Mucosa of rectum (tissue), 2 donors: ENCODE results near the gene FARP1.

ENCODE experiments used
- H3K27ac ChIP-seq, 2 donors: one replicate each; pipeline ENCODE4 v1.7.0; 2013; ENCODE audit warnings: inconsistent platforms in 2 of 2, low read depth in 2 of 2, low read length in 2 of 2
- H3K27me3 ChIP-seq, 2 donors: one replicate each; pipeline ENCODE4 v1.7.0; 2013; ENCODE audit warnings: low read length in 2 of 2; ENCODE audit not compliant: control insufficient read depth in 2 of 2, insufficient read depth in 2 of 2
- H3K36me3 ChIP-seq, 2 donors: one replicate each; pipeline ENCODE4 v1.7.0; 2013; ENCODE audit warnings: low read length in 2 of 2; ENCODE audit not compliant: control insufficient read depth in 2 of 2, insufficient read depth in 2 of 2
- H3K4me1 ChIP-seq, 2 donors: one replicate each; pipeline ENCODE4 v1.7.0; 2013; ENCODE audit warnings: low read length in 2 of 2, mild to moderate bottlenecking in 1 of 2; ENCODE audit not compliant: control insufficient read depth in 2 of 2, insufficient read depth in 2 of 2
- H3K4me3 ChIP-seq, 2 donors: one replicate each; pipeline ENCODE4 v1.7.0; 2013; ENCODE audit warnings: low read length in 2 of 2
- H3K9ac ChIP-seq, 2 donors: one replicate each; pipeline ENCODE4 v1.7.0; 2013; ENCODE audit warnings: low read length in 2 of 2, low read depth in 1 of 2, mild to moderate bottlenecking in 1 of 2
- H3K9me3 ChIP-seq, 2 donors: one replicate each; pipeline ENCODE4 v1.7.0; 2013; ENCODE audit warnings: low read length in 2 of 2; ENCODE audit not compliant: control insufficient read depth in 2 of 2
- donor health status: healthy.
- donor health status: Normal muscosa, but diverticular disease.

FARP1 gene

GRCh38 chr13:98274921-98275487 is 132.1 kb downstream of the FARP1 start:
- Histone ChIP-seq H3K27ac (no peak overlapping the region), H3K27me3 (no peaks in the 10 kb centered on the region), H3K9ac (no peak overlapping the region), H3K4me3 (no peak overlapping the region), H3K9me3 (no peaks in the 10 kb centered on the region), H3K36me3 (no peaks in the 10 kb centered on the region), H3K4me1 (no peaks in the 10 kb centered on the region)

GRCh38 chr13:98275681-98276171 is 132.8 kb downstream of the FARP1 start:
- H3K9ac ChIP-seq = no peak overlapping the region
- H3K4me1 ChIP-seq = no peaks in the 10 kb centered on the region
- H3K36me3 ChIP-seq = no peaks in the 10 kb centered on the region
- H3K4me3 ChIP-seq = no peak overlapping the region
- no peaks in the 10 kb centered on the region for H3K27me3 ChIP-seq
- H3K27ac ChIP-seq = no peak overlapping the region
- H3K9me3 ChIP-seq = no peaks in the 10 kb centered on the region

- no peaks in the 10 kb centered on the region for H3K27me3 ChIP-seq
- H3K9ac ChIP-seq = no peak overlapping the region
- no peaks in the 10 kb centered on the region for H3K36me3 ChIP-seq
- H3K4me3 ChIP-seq = no peak overlapping the region
- no peaks in the 10 kb centered on the region for H3K4me1 ChIP-seq
- no peak overlapping the region for H3K27ac ChIP-seq
- no peaks in the 10 kb centered on the region for H3K9me3 ChIP-seq
Measured at GRCh38 chr13:98276486-98276885, 133.6 kb downstream of the FARP1 start.

GRCh38 chr13:98278068-98278724 is 135.3 kb downstream of the FARP1 start:
- no peaks in the 10 kb centered on the region for H3K27me3 ChIP-seq
- H3K36me3 ChIP-seq = no peaks in the 10 kb centered on the region
- H3K9me3 ChIP-seq = no peaks in the 10 kb centered on the region
- H3K9ac ChIP-seq = no peak overlapping the region
- H3K4me3 ChIP-seq = no peak overlapping the region
- no peak overlapping the region for H3K27ac ChIP-seq
- H3K4me1 ChIP-seq = no peaks in the 10 kb centered on the region

GRCh38 chr13:98279473-98280175 is 136.7 kb downstream of the FARP1 start:
- no peaks in the 10 kb centered on the region for H3K4me1 ChIP-seq
- H3K27ac ChIP-seq = no peak overlapping the region
- no peak overlapping the region for H3K9ac ChIP-seq
- no peaks in the 10 kb centered on the region for H3K36me3 ChIP-seq
- no peaks in the 10 kb centered on the region for H3K27me3 ChIP-seq
- H3K4me3 ChIP-seq = no peak overlapping the region
- H3K9me3 ChIP-seq = no peaks in the 10 kb centered on the region

- Histone ChIP-seq H3K27me3 (no peaks in the 10 kb centered on the region), H3K9ac (no peak overlapping the region), H3K27ac (no peak overlapping the region)
Measured at GRCh38 chr13:98280176-98280510, 137.2 kb downstream of the FARP1 start.

GRCh38 chr13:98284679-98285078 is 141.8 kb downstream of the FARP1 start:
- H3K36me3 ChIP-seq = no peaks in the 10 kb centered on the region
- no peak overlapping the region for H3K9ac ChIP-seq
- H3K27ac ChIP-seq = no peak overlapping the region
- H3K27me3 ChIP-seq = no peaks in the 10 kb centered on the region
- no peak overlapping the region for H3K4me3 ChIP-seq
- H3K9me3 ChIP-seq = no peaks in the 10 kb centered on the region
- H3K4me1 ChIP-seq = no peaks in the 10 kb centered on the region

More at GRCh38 chr13:98280176-98280510, 137.2 kb downstream of the FARP1 start:
- no peaks in the 10 kb centered on the region for H3K9me3 ChIP-seq
- H3K36me3 ChIP-seq = no peaks in the 10 kb centered on the region
- H3K4me1 ChIP-seq = no peaks in the 10 kb centered on the region
- H3K4me3 ChIP-seq = no peak overlapping the region

GRCh38 chr13:98285317-98285716 is 142.4 kb downstream of the FARP1 start:
- no peak overlapping the region for H3K27ac ChIP-seq
- no peak overlapping the region for H3K9ac ChIP-seq
- no peak overlapping the region for H3K4me3 ChIP-seq
- H3K36me3 ChIP-seq = no peaks in the 10 kb centered on the region
- H3K9me3 ChIP-seq = no peaks in the 10 kb centered on the region
- no peaks in the 10 kb centered on the region for H3K4me1 ChIP-seq
- no peaks in the 10 kb centered on the region for H3K27me3 ChIP-seq

GRCh38 chr13:98285852-98286594 is 143.1 kb downstream of the FARP1 start:
- H3K36me3 ChIP-seq = no peaks in the 10 kb centered on the region
- no peak overlapping the region for H3K27ac ChIP-seq
- H3K27me3 ChIP-seq = no peaks in the 10 kb centered on the region
- no peaks in the 10 kb centered on the region for H3K4me1 ChIP-seq
- no peak overlapping the region for H3K4me3 ChIP-seq
- no peak overlapping the region for H3K9ac ChIP-seq
- no peaks in the 10 kb centered on the region for H3K9me3 ChIP-seq

- Histone ChIP-seq H3K27me3 (no peaks in the 10 kb centered on the region), H3K4me1 (no peaks in the 10 kb centered on the region), H3K9ac (no peak overlapping the region), H3K27ac (no peak overlapping the region), H3K36me3 (no peaks in the 10 kb centered on the region), H3K4me3 (no peak overlapping the region), H3K9me3 (no peaks in the 10 kb centered on the region)
Measured at GRCh38 chr13:98286799-98287198, 143.9 kb downstream of the FARP1 start.
